ENCODE data around the gene INO80. TPM values are rescaled to one million over a fixed set of nuclear protein-coding genes. Genes with fewer than 3 reads are reported as not detected.

Gene INO80
- total RNA-seq, 5 donors from 2014 or later (not counting 1 experiment from before 2014, with no cell fraction given): 31.3 to 34.7 (median 33.7) TPM

DNA sequence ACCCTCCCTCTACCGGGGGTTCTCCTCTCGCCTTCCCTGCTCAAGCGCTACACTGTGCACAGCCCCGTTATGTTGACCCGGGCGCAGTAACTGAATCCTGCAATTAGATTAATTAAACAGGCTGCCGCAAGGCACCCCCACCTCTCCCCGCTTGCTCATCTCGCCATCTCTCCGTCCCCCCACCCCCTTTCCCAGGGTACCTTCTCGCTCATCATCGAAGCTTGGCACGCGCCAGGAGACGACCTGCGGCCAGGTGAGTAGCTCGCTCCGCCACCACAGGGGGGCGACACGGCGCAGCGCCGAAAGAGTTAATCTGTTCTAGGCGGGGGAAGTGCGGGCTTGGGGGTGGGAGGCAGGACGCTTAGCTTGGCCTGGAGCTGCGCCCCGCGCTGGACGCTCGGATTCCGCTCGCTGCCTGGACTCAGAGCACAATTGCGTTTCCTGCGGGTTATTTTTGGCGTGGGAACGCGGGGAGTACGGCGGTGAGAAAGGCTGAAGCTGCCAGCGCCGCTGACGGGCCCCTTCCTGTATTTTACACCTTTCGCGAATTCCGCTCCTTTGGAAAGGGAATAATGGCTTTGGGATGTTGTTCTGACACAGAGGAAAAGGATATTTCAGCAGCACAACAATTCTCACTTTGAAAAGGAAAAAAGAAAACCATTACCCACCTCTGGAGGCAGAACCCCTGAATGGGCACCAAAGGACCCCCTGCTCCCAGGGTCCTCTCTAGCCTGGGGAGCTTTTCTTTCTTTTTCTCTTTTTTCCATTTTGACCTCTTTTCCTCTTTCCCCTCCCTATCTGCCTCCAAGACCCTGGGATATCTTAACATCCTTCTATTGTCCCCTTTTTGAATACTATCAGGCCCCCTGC lies 185.4 kb downstream of the INO80 start:
- ATAC-seq (replicated peaks in 1 of 4): peak in 1 of 4 experiments; percentile 45
- no peaks in the 10 kb centered on the region for H3K36me3 ChIP-seq (ENCODE audit: control insufficient read depth in 2 of 2, extremely low read depth in 1 of 2, insufficient read depth in 1 of 2, low read length in 1 of 2)
- Mint-ChIP-seq H3K27me3 (peaks cover 36 to 61% of the 10 kb centered on the region in 2 donors), H3K9me3 (no peaks in the 10 kb centered on the region), H3K27ac (peak overlapping the region in 1 of 2 donors; percentile 36), H3K4me3 (peak overlapping the region; percentile 65 to 89 (median 67)), H3K36me3 (no peaks in the 10 kb centered on the region), H3K4me1 (peaks cover 38 to 47% (median 44%) of the 10 kb centered on the region in 3 donors)
- H3K27ac ChIP-seq (ENCODE audit: low read length): no peak overlapping the region
- ChIA-PET POLR2A (interaction anchor here (0.6 to 0.7 kb wide), 2 partner anchors 11 to 24 kb away, joined by 4 to 13 read pairs; no protein-coding TSS in a partner anchor), CTCF (interaction anchor here (0.6 to 1.8 kb wide), 6 partner anchors 20 to 650 kb away, joined by 3 to 6 read pairs (median 4); no protein-coding TSS in a partner anchor)
- peaks cover 23 to 64% of the 10 kb centered on the region in 2 experiments for H3K4me1 ChIP-seq (ENCODE audit: control insufficient read depth in 1 of 2, extremely low read depth in 1 of 2, insufficient read depth in 2 of 2, low read length in 2 of 2)
- DNase-seq: peak in 13 of 35 experiments; percentile 25 to 62 (median 48)
- H3K9me3 ChIP-seq: no peaks in the 10 kb centered on the region
- H3K27me3 ChIP-seq (replicated peaks in 1 of 2; ENCODE audit: control insufficient read depth in 2 of 2, extremely low read depth in 1 of 2, insufficient read depth in 2 of 2, low read length in 1 of 2): peaks cover 4 to 74% of the 10 kb centered on the region in 2 experiments
- 3% methylated on average over 31 of the region's 46 CpGs for WGBS (ENCODE audit: insufficient coverage)
- H3K4me3 ChIP-seq (ENCODE audit: control insufficient read depth in 1 of 2, extremely low read depth in 1 of 2, low read length in 1 of 2): peak overlapping the region in 1 of 2 donors; percentile 78

GRCh38 chr15:40929660-40930429 lies 186.2 kb downstream of the INO80 start:
- H3K27ac ChIP-seq (ENCODE audit: low read length): no peak overlapping the region
- peaks cover 41 to 51% (median 44%) of the 10 kb centered on the region in 3 donors for H3K4me1 Mint-ChIP-seq

More at GRCh38 chr15:40929660-40930429, 186.2 kb downstream of the INO80 start:
- no peaks in the 10 kb centered on the region for H3K36me3 Mint-ChIP-seq
- H3K27ac Mint-ChIP-seq: no peak overlapping the region
- no peaks in the 10 kb centered on the region for H3K9me3 ChIP-seq
- H3K4me3 Mint-ChIP-seq: peak overlapping the region; percentile 71 to 89 (median 76)
- no peaks in the 10 kb centered on the region for H3K9me3 Mint-ChIP-seq
- ChIA-PET POLR2A (no interaction called here), CTCF (interaction anchor here (0.6 to 1.8 kb wide), 4 partner anchors 20 to 649 kb away, joined by 3 to 6 read pairs (median 5); no protein-coding TSS in a partner anchor)
- 5% methylated on average over 53 of the region's 56 CpGs for WGBS (ENCODE audit: insufficient coverage)
- DNase-seq: no peak
- peak in 1 of 4 experiments; percentile 7 for ATAC-seq (replicated peaks in 1 of 4)
- H3K4me3 ChIP-seq (ENCODE audit: control insufficient read depth in 1 of 2, extremely low read depth in 1 of 2, low read length in 1 of 2): peak overlapping the region; percentile 43 to 78
- peaks cover 4 to 83% of the 10 kb centered on the region in 2 experiments for H3K27me3 ChIP-seq (replicated peaks in 1 of 2; ENCODE audit: control insufficient read depth in 2 of 2, extremely low read depth in 1 of 2, insufficient read depth in 2 of 2, low read length in 1 of 2)
- H3K27me3 Mint-ChIP-seq: peaks cover 43 to 66% of the 10 kb centered on the region in 2 donors
- peaks cover 23 to 69% of the 10 kb centered on the region in 2 experiments for H3K4me1 ChIP-seq (ENCODE audit: control insufficient read depth in 1 of 2, extremely low read depth in 1 of 2, insufficient read depth in 2 of 2, low read length in 2 of 2)
- H3K36me3 ChIP-seq (ENCODE audit: control insufficient read depth in 2 of 2, extremely low read depth in 1 of 2, insufficient read depth in 1 of 2, low read length in 1 of 2): no peaks in the 10 kb centered on the region

Other genes starting within 250 kb of the INO80 start
- gene RHOV, start 242.0 kb downstream of the INO80 start, total RNA-seq: not detected
- 10 to 100 TPM; 16.2 to 23.4 (median 21.3) TPM for gene VPS18, start 221.8 kb downstream of the INO80 start, total RNA-seq
- under 1 TPM in 3 of 5 donors, not detected in 2; 0.12 to 0.25 (median 0.13) TPM for gene DLL4, start 186.9 kb downstream of the INO80 start, total RNA-seq
- 1 to 10 TPM in 4 of 5 donors, under 1 TPM in 1; 0.44 to 7.5 (median 7.2) TPM for gene CHAC1, start 162.8 kb downstream of the INO80 start, total RNA-seq
- not detected for gene EXD1, start 114.5 kb upstream of the INO80 start, total RNA-seq
- 10 to 100 TPM; 20.5 to 34.4 (median 31.1) TPM for gene CHP1, start 115.0 kb upstream of the INO80 start, total RNA-seq
- gene OIP5, start 216.3 kb upstream of the INO80 start, total RNA-seq: under 1 TPM in 3 of 5 donors, not detected in 2; 0.58 to 0.82 (median 0.70) TPM
- gene NUSAP1, start 216.6 kb upstream of the INO80 start, total RNA-seq: 1 to 10 TPM; 5.4 to 9.4 (median 7.0) TPM

Measured in T-cell (primary cell).